ENCODE measurements around the gene SLC16A5.

The SLC16A5 gene

GRCh38 chr17:75047398-75048098 lies 40.2 kb upstream of the SLC16A5 start:
- peak; percentile 43 for DNase-seq (ENCODE audit: low read depth)
- peak overlapping the region; percentile 77 for H3K4me3 ChIP-seq (ENCODE audit: low read depth, low read length)
- no peak for TF ChIP-seq CTCF (IDR thresholded peaks at IDR 0.05; ENCODE audit: low read depth, low read length)
- no peak for TF ChIP-seq MYC (IDR thresholded peaks at IDR 0.05; ENCODE audit: low read depth, low read length)
- no peak for TF ChIP-seq MAX (IDR thresholded peaks at IDR 0.05; ENCODE audit: low read depth, low read length)
- no peak for TF ChIP-seq POLR2A (IDR thresholded peaks at IDR 0.05; ENCODE audit: extremely low read depth, insufficient read length)

- TF ChIP-seq CTCF (IDR thresholded peaks at IDR 0.05; ENCODE audit: low read depth, low read length): no peak
- TF ChIP-seq MAX (IDR thresholded peaks at IDR 0.05; ENCODE audit: low read depth, low read length): no peak
- TF ChIP-seq POLR2A (IDR thresholded peaks at IDR 0.05; ENCODE audit: extremely low read depth, insufficient read length): no peak
- no peak for TF ChIP-seq MYC (IDR thresholded peaks at IDR 0.05; ENCODE audit: low read depth, low read length)
- H3K4me3 ChIP-seq (ENCODE audit: low read depth, low read length): peak overlapping the region; percentile 77
- DNase-seq (ENCODE audit: low read depth): peak; percentile 25
Observed at GRCh38 chr17:75048249-75048878, 39.4 kb upstream of the SLC16A5 start.

GRCh38 chr17:75049057-75049456 lies 38.7 kb upstream of the SLC16A5 start:
- no peak for TF ChIP-seq POLR2A (IDR thresholded peaks at IDR 0.05; ENCODE audit: extremely low read depth, insufficient read length)
- TF ChIP-seq CTCF (IDR thresholded peaks at IDR 0.05; ENCODE audit: low read depth, low read length): no peak
- no peak for TF ChIP-seq MAX (IDR thresholded peaks at IDR 0.05; ENCODE audit: low read depth, low read length)
- no peak for TF ChIP-seq MYC (IDR thresholded peaks at IDR 0.05; ENCODE audit: low read depth, low read length)
- H3K4me3 ChIP-seq (ENCODE audit: low read depth, low read length): peak overlapping the region; percentile 12
- DNase-seq (ENCODE audit: low read depth): no peak

GRCh38 chr17:75049706-75050105 lies 38.0 kb upstream of the SLC16A5 start:
- no peak for DNase-seq (ENCODE audit: low read depth)
- TF ChIP-seq POLR2A (IDR thresholded peaks at IDR 0.05; ENCODE audit: extremely low read depth, insufficient read length) (no peak), CTCF (IDR thresholded peaks at IDR 0.05; ENCODE audit: low read depth, low read length) (no peak), MAX (IDR thresholded peaks at IDR 0.05; ENCODE audit: low read depth, low read length) (no peak), MYC (IDR thresholded peaks at IDR 0.05; ENCODE audit: low read depth, low read length) (no peak)
- H3K4me3 ChIP-seq (ENCODE audit: low read depth, low read length): no peak overlapping the region

GRCh38 chr17:75051941-75052340 lies 35.8 kb upstream of the SLC16A5 start:
- H3K4me3 ChIP-seq (ENCODE audit: low read depth, low read length): no peak overlapping the region
- TF ChIP-seq MAX (IDR thresholded peaks at IDR 0.05; ENCODE audit: low read depth, low read length): no peak
- TF ChIP-seq POLR2A (IDR thresholded peaks at IDR 0.05; ENCODE audit: extremely low read depth, insufficient read length): no peak
- TF ChIP-seq MYC (IDR thresholded peaks at IDR 0.05; ENCODE audit: low read depth, low read length): no peak
- no peak for TF ChIP-seq CTCF (IDR thresholded peaks at IDR 0.05; ENCODE audit: low read depth, low read length)
- no peak for DNase-seq (ENCODE audit: low read depth)

Measured in NB4 (cell line).